ENCODE data around the gene HSPA1B. TPM values are rescaled to one million over a fixed set of nuclear protein-coding genes. Genes with fewer than 3 reads are reported as not detected.

Gene HSPA1B
- total RNA-seq, 1 experiment from 2014 or later: 257 TPM

GRCh38 chr6:31878726-31879125 is 51.2 kb downstream of the HSPA1B start, which contains the start of gene SLC44A4:
SLC44A4 (minus strand) TSS chr6:31878997; CDS start chr6:31878980, 17 bp downstream.
- Histone ChIP-seq H3K4me3 (no peak within 1 kb of the TSS), H3K9me3 (replicated peaks) (no peaks in the 10 kb centered on the region), H3K4me1 (replicated peaks) (no peaks in the 10 kb centered on the region; the same call in 1 of the 2 replicates), H3K27ac (no peak within 1 kb of the TSS), H3K36me3 (peaks cover 41% of the 10 kb centered on the region), H3K27me3 (replicated peaks) (no peaks in the 10 kb centered on the region)
- peak in 1 of 2 experiments; percentile 42 for DNase-seq (ENCODE audit: low read depth in 1 of 2, low spot score in 2 of 2)

GRCh38 chr6:31879143-31879542 is 51.6 kb downstream of the HSPA1B start:
- H3K4me3 ChIP-seq: no peak overlapping the region
- no peak overlapping the region for H3K27ac ChIP-seq
- no peaks in the 10 kb centered on the region for H3K27me3 ChIP-seq (replicated peaks)
- DNase-seq (ENCODE audit: low read depth in 1 of 2, low spot score in 2 of 2): no peak
- no peaks in the 10 kb centered on the region; the same call in 1 of the 2 replicates for H3K4me1 ChIP-seq (replicated peaks)
- no peaks in the 10 kb centered on the region for H3K9me3 ChIP-seq (replicated peaks)
- peaks cover 41% of the 10 kb centered on the region for H3K36me3 ChIP-seq

Other genes starting within 250 kb of the HSPA1B start
- not detected in 2 replicates for gene LTB, start 245.3 kb upstream of the HSPA1B start, total RNA-seq (2014; rRNA removed; shearing (Covaris generic))
- gene LST1, start 241.5 kb upstream of the HSPA1B start, total RNA-seq (2014; rRNA removed; shearing (Covaris generic)): not detected in 2 replicates
- gene NCR3, start 234.7 kb upstream of the HSPA1B start, total RNA-seq (2014; rRNA removed; shearing (Covaris generic)): not detected in 2 replicates
- not detected in 2 replicates for gene AIF1, start 212.5 kb upstream of the HSPA1B start, total RNA-seq (2014; rRNA removed; shearing (Covaris generic))
- gene PRRC2A, start 207.0 kb upstream of the HSPA1B start, total RNA-seq (2014; rRNA removed; shearing (Covaris generic)): 36.1 and 68.6 TPM in 2 replicates
- gene BAG6, start 175.1 kb upstream of the HSPA1B start, total RNA-seq (2014; rRNA removed; shearing (Covaris generic)): 187 and 208 TPM in 2 replicates
- gene APOM, start 171.8 kb upstream of the HSPA1B start, total RNA-seq (2014; rRNA removed; shearing (Covaris generic)): 0.75 and 1.1 TPM in 2 replicates
- gene C6orf47, start 167.0 kb upstream of the HSPA1B start, total RNA-seq (2014; rRNA removed; shearing (Covaris generic)): 21.1 and 23.7 TPM in 2 replicates
- gene GPANK1, start 162.7 kb upstream of the HSPA1B start, total RNA-seq (2014; rRNA removed; shearing (Covaris generic)): 8.0 and 13.5 TPM in 2 replicates
- 270 and 293 TPM in 2 replicates for gene CSNK2B, start 161.7 kb upstream of the HSPA1B start, total RNA-seq (2014; rRNA removed; shearing (Covaris generic))
- 0.19 and 1.6 TPM in 2 replicates for gene LY6G5B, start 157.8 kb upstream of the HSPA1B start, total RNA-seq (2014; rRNA removed; shearing (Covaris generic))
- gene LY6G5C, start 146.7 kb upstream of the HSPA1B start, total RNA-seq (2014; rRNA removed; shearing (Covaris generic)): 1.6 TPM in 1 of 2 replicates, not detected in the other
- gene ABHD16A, start 124.4 kb upstream of the HSPA1B start, total RNA-seq (2014; rRNA removed; shearing (Covaris generic)): 37.6 and 47.5 TPM in 2 replicates
- gene LY6G6F, start 120.9 kb upstream of the HSPA1B start, total RNA-seq (2014; rRNA removed; shearing (Covaris generic)): not detected in 2 replicates
- gene LY6G6D, start 112.4 kb upstream of the HSPA1B start, total RNA-seq (2014; rRNA removed; shearing (Covaris generic)): not detected in 2 replicates
- not detected in 2 replicates for gene LY6G6C, start 106.0 kb upstream of the HSPA1B start, total RNA-seq (2014; rRNA removed; shearing (Covaris generic))
- not detected in 2 replicates for gene MPIG6B, start 104.4 kb upstream of the HSPA1B start, total RNA-seq (2014; rRNA removed; shearing (Covaris generic))
- gene DDAH2, start 98.4 kb upstream of the HSPA1B start, total RNA-seq (2014; rRNA removed; shearing (Covaris generic)): 80.0 and 128 TPM in 2 replicates
- 1,071 and 1,205 TPM in 2 replicates for gene CLIC1, start 91.2 kb upstream of the HSPA1B start, total RNA-seq (2014; rRNA removed; shearing (Covaris generic))
- gene MSH5, start 87.7 kb upstream of the HSPA1B start, total RNA-seq (2014; rRNA removed; shearing (Covaris generic)): 3.9 and 16.7 TPM in 2 replicates
- 1.4 TPM in 1 of 2 replicates, not detected in the other for gene SAPCD1, start 65.1 kb upstream of the HSPA1B start, total RNA-seq (2014; rRNA removed; shearing (Covaris generic))
- not detected in 2 replicates for gene VWA7, start 50.4 kb upstream of the HSPA1B start, total RNA-seq (2014; rRNA removed; shearing (Covaris generic))
- 23.1 and 39.5 TPM in 2 replicates for gene VARS1, start 32.0 kb upstream of the HSPA1B start, total RNA-seq (2014; rRNA removed; shearing (Covaris generic))
- 72.6 and 89.4 TPM in 2 replicates for gene LSM2, start 20.8 kb upstream of the HSPA1B start, total RNA-seq (2014; rRNA removed; shearing (Covaris generic))
- gene HSPA1L, start 12.5 kb upstream of the HSPA1B start, total RNA-seq (2014; rRNA removed; shearing (Covaris generic)): 0.78 and 0.87 TPM in 2 replicates
- 211 and 214 TPM in 2 replicates for gene HSPA1A, start 12.2 kb upstream of the HSPA1B start, total RNA-seq (2014; rRNA removed; shearing (Covaris generic))
- 38.1 and 38.6 TPM in 2 replicates for gene NEU1, start 35.1 kb downstream of the HSPA1B start, total RNA-seq (2014; rRNA removed; shearing (Covaris generic))
- gene SLC44A4, start 51.3 kb downstream of the HSPA1B start, total RNA-seq (2014; rRNA removed; shearing (Covaris generic)): not detected in 2 replicates
- gene EHMT2, start 70.0 kb downstream of the HSPA1B start, total RNA-seq (2014; rRNA removed; shearing (Covaris generic)): 33.8 and 40.4 TPM in 2 replicates
- 0.53 and 2.0 TPM in 2 replicates for gene ZBTB12, start 74.3 kb downstream of the HSPA1B start, total RNA-seq (2014; rRNA removed; shearing (Covaris generic))
- gene C2, start 100.0 kb downstream of the HSPA1B start, total RNA-seq (2014; rRNA removed; shearing (Covaris generic)): 0.47 and 0.53 TPM in 2 replicates
- 0.50 and 0.58 TPM in 2 replicates for gene CFB, start 118.4 kb downstream of the HSPA1B start, total RNA-seq (2014; rRNA removed; shearing (Covaris generic))
- 69.4 and 134 TPM in 2 replicates for gene NELFE, start 131.2 kb downstream of the HSPA1B start, total RNA-seq (2014; rRNA removed; shearing (Covaris generic))
- gene SKIC2, start 131.4 kb downstream of the HSPA1B start, total RNA-seq (2014; rRNA removed; shearing (Covaris generic)): 34.5 and 35.5 TPM in 2 replicates
- 13.1 and 17.4 TPM in 2 replicates for gene DXO, start 144.4 kb downstream of the HSPA1B start, total RNA-seq (2014; rRNA removed; shearing (Covaris generic))
- gene C4A, start 154.3 kb downstream of the HSPA1B start, total RNA-seq (2014; rRNA removed; shearing (Covaris generic)): 0.47 and 1.4 TPM in 2 replicates
- 0.28 and 1.5 TPM in 2 replicates for gene C4B, start 187.1 kb downstream of the HSPA1B start, total RNA-seq (2014; rRNA removed; shearing (Covaris generic))
- not detected in 2 replicates for gene CYP21A2, start 210.7 kb downstream of the HSPA1B start, total RNA-seq (2014; rRNA removed; shearing (Covaris generic))